SU-DHL-6 (cell line): ENCODE data around the gene POLRMT.

Experiments used
- H2AFZ ChIP-seq: fragments of 200-600 bp; sonication (generic); 2 replicates; pipeline ENCODE4 v1.6.1; 2014; ENCODE audit warnings: low read depth, mild to moderate bottlenecking, moderate library complexity, mixed read lengths, antibody characterized with exemption, low read length; ENCODE audit not compliant: severe bottlenecking
- H3F3A ChIP-seq: fragments of 200-600 bp; shearing (Covaris generic); 2 replicates; pipeline ENCODE4 v1.6.0; 2016; ENCODE audit warnings: antibody characterized with exemption, mild to moderate bottlenecking; ENCODE audit not compliant: insufficient read depth
- H3K27ac ChIP-seq: fragments of 200-600 bp; sonication (generic); 2 replicates; pipeline ENCODE4 v1.5.1; 2016; ENCODE audit warnings: low read depth, mild to moderate bottlenecking, low read length, moderate library complexity, mixed read lengths
- H3K27me3 ChIP-seq: fragments of 200-600 bp; sonication (generic), shearing (Covaris generic); 2 replicates; pipeline ENCODE4 v1.6.0; 2014; ENCODE audit warnings: mild to moderate bottlenecking, low read length
- H3K36me3 ChIP-seq: fragments of 200-600 bp; sonication (generic); 2 replicates; pipeline ENCODE4 v1.6.1; 2014; ENCODE audit warnings: mild to moderate bottlenecking, low read length, mixed read lengths
- H3K4me2 ChIP-seq: fragments of 300-600, 200-600 bp; shearing (Covaris generic), sonication (generic); 2 replicates; pipeline ENCODE4 v1.6.0; 2014; ENCODE audit warnings: low read length, low read depth, mild to moderate bottlenecking; ENCODE audit not compliant: poor library complexity, severe bottlenecking
- H3K4me3 ChIP-seq: fragments of 200-600 bp; sonication (generic); 2 replicates; pipeline ENCODE4 v1.5.1; 2014; ENCODE audit warnings: antibody characterized with exemption, low read length, mild to moderate bottlenecking, mixed read lengths; ENCODE audit not compliant: insufficient read depth, poor library complexity, severe bottlenecking
- H3K79me2 ChIP-seq: fragments of 200-600 bp; sonication (generic); 2 replicates; pipeline ENCODE4 v1.6.1; 2014; ENCODE audit warnings: mild to moderate bottlenecking, low read length, moderate library complexity; ENCODE audit not compliant: insufficient read depth
- H3K9ac ChIP-seq: fragments of 200-600 bp; sonication (generic); 2 replicates; pipeline ENCODE4 v1.7.0; 2014; ENCODE audit warnings: mild to moderate bottlenecking, low read length
- H3K9me2 ChIP-seq: fragments of 200-600 bp; sonication (generic); replicated peaks from 2 replicates; pipeline ENCODE4 v1.6.1; 2014; ENCODE audit warnings: low read length; ENCODE audit not compliant: insufficient read depth
- H3K9me3 ChIP-seq: fragments of 200-600 bp; sonication (generic); 2 replicates; pipeline ENCODE4 v1.6.1; 2014; ENCODE audit warnings: low read length, mixed read lengths; ENCODE audit not compliant: insufficient read depth
- H4K20me1 ChIP-seq: fragments of 200-600 bp; sonication (generic); 2 replicates; pipeline ENCODE4 v1.6.1; 2014; ENCODE audit warnings: low read depth, mild to moderate bottlenecking, antibody characterized with exemption, low read length, moderate library complexity, mixed read lengths
- CTCF ChIP-seq: fragments of 200-600 bp; sonication (generic); IDR thresholded peaks from one replicate; pipeline ENCODE4 v1.5.1; 2017; ENCODE audit warnings: antibody characterized with exemption, mild to moderate bottlenecking, low read length, moderate library complexity; ENCODE audit not compliant: insufficient read depth, poor library complexity, severe bottlenecking
- EZH2phosphoT487 ChIP-seq: fragments of 200-600 bp; sonication (generic), shearing (Covaris generic); conservative IDR thresholded peaks from 2 replicates; pipeline ENCODE4 v1.6.1; 2018; ENCODE audit warnings: mild to moderate bottlenecking, antibody characterized with exemption, low read length, moderate library complexity, mixed read lengths

POLRMT gene

GRCh38 chr19:656751-657559 is 23.6 kb upstream of the POLRMT start:
- Histone ChIP-seq H3K9me3 (no peaks in the 10 kb centered on the region), H3K4me2 (no peak overlapping the region), H3K9me2 (no peaks in the 10 kb centered on the region), H3K79me2 (peaks cover 97% of the 10 kb centered on the region), H3K36me3 (no peaks in the 10 kb centered on the region), H3K4me3 (no peak overlapping the region), H3K27me3 (no peaks in the 10 kb centered on the region), H3K9ac (no peak overlapping the region), H2AFZ (no peak overlapping the region), H3F3A (peaks cover 19% of the 10 kb centered on the region), H3K27ac (no peak overlapping the region), H4K20me1 (peaks cover 22% of the 10 kb centered on the region)
- no peak for TF ChIP-seq EZH2phosphoT487
- TF ChIP-seq CTCF, result no peak

- Histone ChIP-seq H3K9me2 (no peaks in the 10 kb centered on the region), H3F3A (peaks cover 7% of the 10 kb centered on the region), H3K36me3 (no peaks in the 10 kb centered on the region), H3K9me3 (no peaks in the 10 kb centered on the region), H3K4me2 (no peak overlapping the region), H4K20me1 (peaks cover 22% of the 10 kb centered on the region), H3K9ac (no peak overlapping the region), H2AFZ (no peak overlapping the region), H3K27ac (no peak overlapping the region), H3K4me3 (no peak overlapping the region), H3K27me3 (no peaks in the 10 kb centered on the region), H3K79me2 (peaks cover 84% of the 10 kb centered on the region)
- TF ChIP-seq CTCF, result no peak
- TF ChIP-seq EZH2phosphoT487, result no peak
These were observed 22.4 kb upstream of the POLRMT start for GRCh38 chr19:655691-656090.

- H3K4me2 ChIP-seq, result no peak overlapping the region
- H2AFZ ChIP-seq, result no peak overlapping the region
- TF ChIP-seq EZH2phosphoT487, result no peak
- no peak for TF ChIP-seq CTCF
- no peak overlapping the region for H3K27ac ChIP-seq
- H3K27me3 ChIP-seq, result no peaks in the 10 kb centered on the region
- no peaks in the 10 kb centered on the region for H3F3A ChIP-seq
- H3K36me3 ChIP-seq, result no peaks in the 10 kb centered on the region
- no peak overlapping the region for H3K4me3 ChIP-seq
- H3K9me3 ChIP-seq, result no peaks in the 10 kb centered on the region
- H3K79me2 ChIP-seq, result peaks cover 62% of the 10 kb centered on the region
- H4K20me1 ChIP-seq, result peaks cover 18% of the 10 kb centered on the region
- no peak overlapping the region for H3K9ac ChIP-seq
- no peaks in the 10 kb centered on the region for H3K9me2 ChIP-seq
These were observed 20.1 kb upstream of the POLRMT start for GRCh38 chr19:653425-653824.
